ENCODE results near the gene TAOK1. TPM values are rescaled to one million over a fixed set of nuclear protein-coding genes. Genes with fewer than 3 reads are reported as not detected.

TAOK1 gene
- total and polyA plus RNA-seq, 2 of the 13 experiments (the other 11 are each of a cell fraction or from before 2014, with no cell fraction given) = 14.1 to 23.0 TPM

DNA sequence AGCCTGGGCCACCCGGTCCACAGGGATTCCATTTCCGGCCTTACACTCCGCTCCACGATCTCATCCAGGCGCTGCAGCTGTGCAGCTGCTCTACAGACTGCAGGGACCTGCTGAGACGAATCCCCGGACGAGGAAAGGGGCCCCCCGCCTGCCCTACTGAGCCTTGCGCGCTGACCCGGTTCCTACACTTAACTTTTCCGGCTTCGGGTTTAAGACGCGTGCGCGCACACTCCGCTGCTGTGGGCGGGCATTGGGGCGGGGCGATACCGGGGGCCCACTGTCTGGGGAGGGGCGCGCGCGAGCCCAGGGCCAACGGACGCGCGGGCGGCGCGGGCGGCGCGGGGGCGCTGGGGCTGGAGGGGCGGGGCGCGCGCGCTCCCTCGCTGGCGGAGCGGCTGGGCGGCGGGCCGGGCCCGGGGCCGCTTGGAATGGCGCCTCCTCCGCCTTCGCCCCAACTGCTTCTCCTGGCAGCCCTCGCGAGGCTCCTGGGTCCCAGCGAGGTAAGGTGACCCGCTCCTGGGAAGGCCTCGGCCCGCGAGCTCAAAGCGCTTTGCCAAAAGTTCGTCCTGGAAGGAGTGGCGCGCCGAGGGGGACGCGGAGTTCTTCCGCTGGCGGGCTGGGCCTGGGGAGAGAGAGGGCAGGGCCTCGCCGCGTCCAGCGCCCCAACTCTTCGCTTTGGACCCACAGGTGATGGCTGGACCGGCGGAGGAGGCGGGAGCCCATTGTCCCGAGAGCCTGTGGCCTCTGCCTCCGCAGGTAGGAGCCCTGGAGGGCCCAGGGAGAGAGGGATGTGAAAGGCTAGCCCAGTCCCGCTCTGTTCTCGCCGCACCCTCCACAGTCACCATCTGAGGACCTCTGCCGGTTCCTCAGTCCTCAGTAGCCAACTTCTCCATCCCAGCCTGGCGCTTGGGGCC, 178.4 kb downstream of the TAOK1 start, which contains the start of gene TP53I13 (continued):
- TF ChIP-seq CENPT (CRISPR knock-in tag; IDR thresholded peaks at IDR 0.05; ENCODE audit: low read depth) = 0 out of 2 replicates have a peak, but pooled peaks have one; percentile 83
- TF ChIP-seq SUZ12 (IDR thresholded peaks at IDR 0.05; ENCODE audit: low read depth, low read length) = no peak
- 0 out of 2 replicates have a peak, but pooled peaks have one; percentile 13 for TF ChIP-seq RBAK (CRISPR knock-in tag; IDR thresholded peaks at IDR 0.05)
- TF ChIP-seq POLR2AphosphoS5 (IDR thresholded peaks at IDR 0.05; ENCODE audit: low read depth, low read length) = peak; percentile 64
- peak; percentile 36; the same call in 1 of the 2 replicates for TF ChIP-seq RFXAP (CRISPR knock-in tag; IDR thresholded peaks at IDR 0.05; ENCODE audit: borderline replicate concordance)
- TF ChIP-seq NFKBIZ (CRISPR knock-in tag; IDR thresholded peaks at IDR 0.05) = no peak
- TF ChIP-seq HNRNPK (IDR thresholded peaks at IDR 0.05; ENCODE audit: low read depth, low read length, poor library complexity, severe bottlenecking) = no peak
- no peak for TF ChIP-seq ZNF337 (CRISPR knock-in tag; IDR thresholded peaks at IDR 0.05; ENCODE audit: borderline replicate concordance, low read depth)
- TF ChIP-seq ZFX (CRISPR knock-in tag; IDR thresholded peaks at IDR 0.05; ENCODE audit: low read depth) = peak; percentile 96
- no peak for TF ChIP-seq HNRNPUL1 (IDR thresholded peaks at IDR 0.05; ENCODE audit: low read depth, low read length)
- peak; percentile 53; the same call in 1 of the 2 replicates for TF ChIP-seq YEATS4 (CRISPR knock-in tag; IDR thresholded peaks at IDR 0.05; ENCODE audit: borderline replicate concordance)
- peak; percentile 43; the same call in 1 of the 2 replicates for TF ChIP-seq NCOA1 (CRISPR knock-in tag; IDR thresholded peaks at IDR 0.05)
- TF ChIP-seq ZNF501 (CRISPR knock-in tag; IDR thresholded peaks at IDR 0.05) = no peak
- TF ChIP-seq ETV5 (CRISPR knock-in tag; IDR thresholded peaks at IDR 0.05; ENCODE audit: borderline replicate concordance) = 0 out of 2 replicates have a peak, but pooled peaks have one; percentile 29
- no peak for TF ChIP-seq CAMTA2 (CRISPR knock-in tag; IDR thresholded peaks at IDR 0.05; ENCODE audit: borderline replicate concordance)
- TF ChIP-seq POLR2G (IDR thresholded peaks at IDR 0.05; ENCODE audit: low read depth, low read length) = peak; percentile 76
- no peak for TF ChIP-seq TCF12 (IDR thresholded peaks at IDR 0.05)
- no peak for TF ChIP-seq TCF12 (CRISPR knock-in tag; IDR thresholded peaks at IDR 0.05)
- TF ChIP-seq ZNF10 (CRISPR knock-in tag; IDR thresholded peaks at IDR 0.05; ENCODE audit: borderline replicate concordance, low read depth) = no peak
- TF ChIP-seq, protein P1, sequence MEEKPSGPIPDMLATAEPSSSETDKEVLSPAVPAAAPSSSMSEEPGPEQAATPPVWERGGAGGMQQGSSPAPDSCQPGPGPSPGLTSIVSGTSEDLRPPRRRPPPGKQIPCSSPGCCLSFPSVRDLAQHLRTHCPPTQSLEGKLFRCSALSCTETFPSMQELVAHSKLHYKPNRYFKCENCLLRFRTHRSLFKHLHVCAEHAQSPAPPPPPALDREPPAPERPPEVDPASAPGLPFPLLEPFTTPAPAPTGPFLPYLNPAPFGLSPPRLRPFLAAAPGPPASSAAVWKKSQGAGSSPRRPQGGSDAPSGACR (CRISPR knock-in tag; IDR thresholded peaks at IDR 0.05) = peak; percentile 44
- TF ChIP-seq NR2C2 (CRISPR knock-in tag; IDR thresholded peaks at IDR 0.05; ENCODE audit: borderline replicate concordance) = no peak
- no peak for TF ChIP-seq NFYC (CRISPR knock-in tag; IDR thresholded peaks at IDR 0.05)

Data from HepG2 (cell line).